HepG2 (cell line): ENCODE results near the gene GAGE10. TPM values are rescaled to one million over a fixed set of nuclear protein-coding genes. Genes with fewer than 3 reads are reported as not detected.

Experiments used
- CBX2 ChIP-seq, 2 experiments: fragments of 200-600 bp in 1 of 2; sonication (generic); formaldehyde crosslinking in 1 of 2; IDR thresholded peaks; 2 replicates each; pipeline versions ENCODE4 v1.7.0 to v1.8.1; 2018 to 2022; ENCODE audit warnings: low read depth in 2 of 2, low read length in 1 of 2, mild to moderate bottlenecking in 1 of 2, missing genetic modification reagents in 1 of 2
- CBX5 ChIP-seq: sonication (generic); formaldehyde crosslinking; IDR thresholded peaks from 2 replicates; pipeline ENCODE4 v1.4.0; 2020; ENCODE audit warnings: missing genetic modification reagents, borderline replicate concordance
- CENPT ChIP-seq: sonication (generic); formaldehyde crosslinking; IDR thresholded peaks from 2 replicates; pipeline ENCODE4 v1.8.0; 2022; ENCODE audit warnings: low read depth, mild to moderate bottlenecking, moderate library complexity, missing genetic modification reagents
- FOSL1 ChIP-seq: sonication (generic); formaldehyde crosslinking; IDR thresholded peaks from 2 replicates; pipeline ENCODE4 v1.9.0; 2021; ENCODE audit warnings: missing genetic modification reagents, borderline replicate concordance
- KDM5B ChIP-seq: sonication (generic); formaldehyde crosslinking; IDR thresholded peaks from 2 replicates; pipeline ENCODE4 v1.4.0; 2020; ENCODE audit warnings: missing genetic modification reagents, mild to moderate bottlenecking, borderline replicate concordance
- KIAA2018 ChIP-seq: sonication (generic); formaldehyde crosslinking; IDR thresholded peaks from 2 replicates; pipeline ENCODE4 v1.5.0; 2020; ENCODE audit warnings: mild to moderate bottlenecking, missing genetic modification reagents, borderline replicate concordance
- MTA1 ChIP-seq: sonication (generic); formaldehyde crosslinking; IDR thresholded peaks from 2 replicates; pipeline ENCODE4 v1.4.0; 2020; ENCODE audit warnings: missing genetic modification reagents, mild to moderate bottlenecking, borderline replicate concordance
- POLR2G ChIP-seq: fragments of 200-400 bp; formaldehyde crosslinking; IDR thresholded peaks from 2 replicates; pipeline ENCODE4 v1.6.1; 2018; ENCODE audit warnings: mild to moderate bottlenecking, low read depth, low read length, moderate library complexity
- REL ChIP-seq: sonication (generic); formaldehyde crosslinking; conservative IDR thresholded peaks from 2 replicates; pipeline ENCODE4 v1.8.0; 2022; ENCODE audit warnings: mild to moderate bottlenecking, missing genetic modification reagents, moderate library complexity
- SNAPC4 ChIP-seq: sonication (generic); formaldehyde crosslinking; IDR thresholded peaks from 2 replicates; pipeline ENCODE4 v1.4.0; 2020; ENCODE audit warnings: mild to moderate bottlenecking, missing genetic modification reagents
- SP1 ChIP-seq, 2 experiments: fragments of 450-650 bp in 1 of 2; sonication (generic) in 1 of 2; formaldehyde crosslinking in 1 of 2; IDR thresholded peaks; 2 replicates each; pipeline versions ENCODE4 v1.4.0 to v1.6.1; 2016 to 2020; ENCODE audit warnings: missing genetic modification reagents in 1 of 2
- ZFX ChIP-seq: sonication (generic); formaldehyde crosslinking; IDR thresholded peaks from 2 replicates; pipeline ENCODE4 v1.4.0; 2020; ENCODE audit warnings: mild to moderate bottlenecking, low read depth, missing genetic modification reagents, moderate library complexity
- ZNF713 ChIP-seq: sonication (generic); formaldehyde crosslinking; IDR thresholded peaks from 2 replicates; pipeline ENCODE4 v1.4.0; 2020; ENCODE audit warnings: mild to moderate bottlenecking, missing genetic modification reagents
- ZNF816 ChIP-seq: sonication (generic); formaldehyde crosslinking; IDR thresholded peaks from 2 replicates; pipeline ENCODE4 v1.8.0; 2022; ENCODE audit warnings: missing genetic modification reagents, mild to moderate bottlenecking, borderline replicate concordance
- polyA plus RNA-seq, 8 experiments: library from polyadenylated mRNA; depleted of rRNA in 3 of 8; stranded (reverse) in 7 of 8; unstranded in 1 of 8; fragments of >200 nt; fragmentation: Illumina TruSeq in 4 of 8; extraction: Trizol in 4 of 8; gene quantifications; 2 replicates each; pipeline versions ENCODE4 v1.2.1 to v1.2.3, GENCODE V29; 2011 to 2016; ENCODE audit warnings: low read depth in 4 of 8, missing spikeins in 1 of 8, mixed read lengths in 1 of 8; ENCODE audit not compliant: insufficient read depth in 1 of 8
- total RNA-seq, 5 experiments: library from RNA; depleted of rRNA; stranded (reverse); fragments of >200 nt; fragmentation: Illumina TruSeq; extraction: Trizol; gene quantifications; 2 replicates each; pipeline ENCODE4 v1.2.3, GENCODE V29; 2016; ENCODE audit warnings: low read depth in 1 of 5

GAGE10 gene
- total and polyA plus RNA-seq, 2 of the 13 experiments (the other 11 are each of a cell fraction or from before 2014, with no cell fraction given), result not detected

- TF ChIP-seq SNAPC4 (no peak), CENPT (CRISPR knock-in tag) (no peak), REL (no peak), ZNF816 (CRISPR knock-in tag) (no peak), MTA1 (CRISPR knock-in tag) (no peak), ZFX (CRISPR knock-in tag) (peak; percentile 46; the same call in 1 of the 2 replicates), POLR2G (peak; percentile 61), CBX2 (IDR thresholded peaks at IDR 0.05; ENCODE audit: low read depth, low read length) (no peak), CBX2 (CRISPR knock-in tag; IDR thresholded peaks at IDR 0.05; ENCODE audit: low read depth) (no peak), SP1 (IDR thresholded peaks at IDR 0.05) (0 out of 2 replicates have a peak, but pooled peaks have one; percentile 35), SP1 (CRISPR knock-in tag; IDR thresholded peaks at IDR 0.05) (0 out of 2 replicates have a peak, but pooled peaks have one; percentile 10), CBX5 (CRISPR knock-in tag) (no peak), FOSL1 (CRISPR knock-in tag) (no peak), KDM5B (no peak), KIAA2018 (CRISPR knock-in tag) (no peak), ZNF713 (CRISPR knock-in tag) (no peak)
These were observed 34.3 kb upstream of the GAGE10 start (continued) for GRCh38 chrX:49269010-49269766.
